Left ventricle myocardium inferior (tissue), 1 donor: ENCODE measurements around the gene KIF22. TPM values are rescaled to one million over a fixed set of nuclear protein-coding genes. Genes with fewer than 3 reads are reported as not detected.

Experiments
- DNase-seq: peaks from one replicate; pipeline ENCODE4 v3.0.0-alpha.2; 2020
- H3K27ac ChIP-seq: fragments of 200-600 bp; replicated peaks from 2 replicates; pipeline ENCODE4 v1.8.0; 2021
- H3K27me3 ChIP-seq: fragments of 200-600 bp; 2 replicates; pipeline ENCODE4 v1.8.0; 2021; ENCODE audit warnings: low read depth
- H3K36me3 ChIP-seq: fragments of 200-600 bp; 2 replicates; pipeline ENCODE4 v1.8.0; 2021
- H3K4me1 ChIP-seq: fragments of 200-600 bp; 2 replicates; pipeline ENCODE4 v1.8.0; 2021
- H3K4me3 ChIP-seq: fragments of 200-600 bp; 2 replicates; pipeline ENCODE4 v1.8.0; 2021; ENCODE audit warnings: mild to moderate bottlenecking, moderate library complexity
- H3K9me3 ChIP-seq: fragments of 200-600 bp; replicated peaks from 2 replicates; pipeline ENCODE4 v1.8.0; 2021
- intact Hi-C: fragments of 100-400 bp; cut with micrococcal nuclease; formaldehyde crosslinking; loops from one replicate; pipeline ENCODE4 v1.11.0; 2022
- total RNA-seq: library from RNA; stranded (reverse); fragmentation: NEBNext Ultra II Directional; extraction: Animal tissue kit (Norgen Biotek cat#: 25700); gene quantifications from one replicate; pipeline ENCODE4 v1.2.1, GENCODE V29; 2021
- TF ChIP-seq, protein P1 (sequence below): fragments of 200-600 bp; IDR thresholded peaks from 2 replicates; pipeline ENCODE4 v1.8.0; 2021; ENCODE audit warnings: antibody characterized with exemption, mild to moderate bottlenecking, borderline replicate concordance
- donor health status: DM: no; HTN: yes; CAD: no; lungs with severe emphysema.

Gene KIF22
- total RNA-seq, 1 donor from 2014 or later: 46.9 TPM

DNA sequence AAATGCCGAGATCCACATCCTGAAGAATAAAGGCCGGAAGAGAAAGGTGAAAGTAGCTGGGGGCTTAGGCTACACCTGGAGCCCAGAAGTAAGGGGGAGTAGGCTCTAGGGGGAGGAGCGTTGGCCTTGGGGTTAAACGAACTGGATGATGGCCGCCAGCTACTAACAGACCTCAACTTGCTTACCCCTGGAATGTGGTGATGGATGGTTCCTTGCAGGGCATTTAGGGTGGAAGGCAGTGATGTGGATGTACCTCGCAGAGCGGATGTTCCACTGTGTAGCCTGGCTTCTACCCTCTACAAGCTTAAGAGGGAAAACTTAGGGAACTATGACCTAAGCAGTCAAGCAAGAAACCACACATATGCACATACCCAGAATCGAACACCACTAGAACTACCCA, 13.5 kb downstream of the KIF22 start:
- H3K27ac ChIP-seq: peak overlapping the region; percentile 100
- H3K9me3 ChIP-seq: no peaks in the 10 kb centered on the region
- intact Hi-C loops: no loop called here
- no peaks in the 10 kb centered on the region for H3K27me3 ChIP-seq
- peaks cover 36% of the 10 kb centered on the region for H3K4me1 ChIP-seq
- no peak for DNase-seq
- H3K36me3 ChIP-seq: peaks cover 29% of the 10 kb centered on the region
- H3K4me3 ChIP-seq: peak overlapping the region; percentile 97
- TF ChIP-seq, protein P1, sequence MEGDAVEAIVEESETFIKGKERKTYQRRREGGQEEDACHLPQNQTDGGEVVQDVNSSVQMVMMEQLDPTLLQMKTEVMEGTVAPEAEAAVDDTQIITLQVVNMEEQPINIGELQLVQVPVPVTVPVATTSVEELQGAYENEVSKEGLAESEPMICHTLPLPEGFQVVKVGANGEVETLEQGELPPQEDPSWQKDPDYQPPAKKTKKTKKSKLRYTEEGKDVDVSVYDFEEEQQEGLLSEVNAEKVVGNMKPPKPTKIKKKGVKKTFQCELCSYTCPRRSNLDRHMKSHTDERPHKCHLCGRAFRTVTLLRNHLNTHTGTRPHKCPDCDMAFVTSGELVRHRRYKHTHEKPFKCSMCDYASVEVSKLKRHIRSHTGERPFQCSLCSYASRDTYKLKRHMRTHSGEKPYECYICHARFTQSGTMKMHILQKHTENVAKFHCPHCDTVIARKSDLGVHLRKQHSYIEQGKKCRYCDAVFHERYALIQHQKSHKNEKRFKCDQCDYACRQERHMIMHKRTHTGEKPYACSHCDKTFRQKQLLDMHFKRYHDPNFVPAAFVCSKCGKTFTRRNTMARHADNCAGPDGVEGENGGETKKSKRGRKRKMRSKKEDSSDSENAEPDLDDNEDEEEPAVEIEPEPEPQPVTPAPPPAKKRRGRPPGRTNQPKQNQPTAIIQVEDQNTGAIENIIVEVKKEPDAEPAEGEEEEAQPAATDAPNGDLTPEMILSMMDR: no peak

DNA sequence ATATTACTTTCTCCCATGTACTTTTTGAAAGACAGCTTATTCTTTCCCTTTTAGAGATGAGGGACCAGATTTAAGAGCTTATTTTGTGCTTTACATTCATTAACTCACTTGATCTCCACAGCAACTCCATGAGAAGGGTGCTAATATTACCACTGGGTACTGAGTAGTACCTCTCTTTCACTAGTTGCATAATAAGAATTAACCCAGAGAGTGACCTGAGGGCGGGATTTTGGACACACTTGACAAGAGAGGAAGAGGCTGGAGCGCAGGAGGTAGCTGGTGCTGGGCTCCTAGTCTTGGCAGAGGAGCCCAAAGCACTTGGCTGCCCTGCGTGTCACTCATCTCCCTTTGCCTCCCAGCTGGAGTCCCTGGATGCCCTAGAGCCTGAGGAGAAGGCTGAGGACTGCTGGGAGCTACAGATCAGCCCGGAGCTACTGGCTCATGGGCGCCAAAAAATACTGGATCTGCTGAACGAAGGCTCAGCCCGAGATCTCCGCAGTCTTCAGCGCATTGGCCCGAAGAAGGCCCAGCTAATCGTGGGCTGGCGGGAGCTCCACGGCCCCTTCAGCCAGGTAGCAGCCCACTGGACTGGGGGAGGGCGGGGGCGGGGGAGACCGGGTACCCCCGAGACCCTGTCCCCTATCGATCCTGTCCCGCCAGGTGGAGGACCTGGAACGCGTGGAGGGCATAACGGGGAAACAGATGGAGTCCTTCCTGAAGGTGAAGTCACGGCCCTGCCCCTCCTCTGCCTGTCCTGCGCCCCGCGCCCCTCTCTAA, 14.1 kb downstream of the KIF22 start:
- H3K9me3 ChIP-seq: no peaks in the 10 kb centered on the region
- peaks cover 42% of the 10 kb centered on the region for H3K4me1 ChIP-seq
- no peaks in the 10 kb centered on the region for H3K27me3 ChIP-seq
- peaks cover 29% of the 10 kb centered on the region for H3K36me3 ChIP-seq
- intact Hi-C loops: no loop called here
- peak overlapping the region; percentile 100 for H3K27ac ChIP-seq
- peak overlapping the region; percentile 97 for H3K4me3 ChIP-seq
- TF ChIP-seq, protein P1: no peak
- DNase-seq: peak; percentile 67

DNA sequence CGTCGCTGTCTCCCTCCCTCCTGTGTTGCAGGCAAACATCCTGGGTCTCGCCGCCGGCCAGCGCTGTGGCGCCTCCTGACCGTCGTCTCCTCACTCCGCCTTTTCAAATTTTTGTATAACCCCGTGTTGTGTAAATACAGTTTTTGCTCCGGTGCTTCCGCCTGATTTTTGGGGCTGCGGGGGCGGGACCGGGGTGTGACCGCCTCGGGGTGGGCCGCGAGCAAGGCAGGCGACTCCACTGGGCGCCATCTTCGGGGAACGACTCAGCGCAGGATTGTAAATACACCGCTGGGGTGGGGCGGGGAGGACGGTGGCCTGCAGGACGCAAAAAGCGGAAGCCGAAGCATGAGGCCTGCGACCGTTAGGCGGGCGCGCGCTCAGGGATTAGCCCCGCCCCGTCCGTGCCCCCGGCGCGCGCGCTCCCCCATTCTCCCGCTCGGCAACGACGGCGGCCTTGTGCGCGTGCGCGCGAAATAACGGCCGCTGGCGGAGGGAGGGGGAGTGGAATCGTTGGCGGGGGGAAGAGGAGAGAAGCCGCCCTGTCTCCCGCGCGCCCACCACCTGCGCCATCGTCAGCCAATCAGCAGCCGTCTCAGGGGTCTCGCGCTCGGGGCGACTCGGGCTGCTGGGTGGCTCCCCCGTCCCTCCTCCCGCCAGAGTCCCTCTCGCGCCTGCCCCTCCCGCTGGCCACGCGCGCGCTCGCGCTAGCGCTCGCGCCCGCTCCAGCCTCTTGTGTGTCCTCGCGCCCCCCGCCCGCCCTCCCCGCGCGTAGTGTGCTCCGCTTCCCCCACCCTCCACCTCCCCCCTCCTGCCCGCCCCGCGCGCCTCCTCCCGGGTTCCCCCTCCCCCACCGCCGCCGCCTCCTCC, 14.9 kb downstream of the KIF22 start:
- no peaks in the 10 kb centered on the region for H3K27me3 ChIP-seq
- DNase-seq: peak; percentile 98
- peaks cover 50% of the 10 kb centered on the region for H3K4me1 ChIP-seq
- H3K4me3 ChIP-seq: peak overlapping the region; percentile 97
- intact Hi-C loops: no loop called here
- H3K36me3 ChIP-seq: peaks cover 29% of the 10 kb centered on the region
- TF ChIP-seq, protein P1: peak; percentile 11
- no peaks in the 10 kb centered on the region for H3K9me3 ChIP-seq
- peak overlapping the region; percentile 100 for H3K27ac ChIP-seq

DNA sequence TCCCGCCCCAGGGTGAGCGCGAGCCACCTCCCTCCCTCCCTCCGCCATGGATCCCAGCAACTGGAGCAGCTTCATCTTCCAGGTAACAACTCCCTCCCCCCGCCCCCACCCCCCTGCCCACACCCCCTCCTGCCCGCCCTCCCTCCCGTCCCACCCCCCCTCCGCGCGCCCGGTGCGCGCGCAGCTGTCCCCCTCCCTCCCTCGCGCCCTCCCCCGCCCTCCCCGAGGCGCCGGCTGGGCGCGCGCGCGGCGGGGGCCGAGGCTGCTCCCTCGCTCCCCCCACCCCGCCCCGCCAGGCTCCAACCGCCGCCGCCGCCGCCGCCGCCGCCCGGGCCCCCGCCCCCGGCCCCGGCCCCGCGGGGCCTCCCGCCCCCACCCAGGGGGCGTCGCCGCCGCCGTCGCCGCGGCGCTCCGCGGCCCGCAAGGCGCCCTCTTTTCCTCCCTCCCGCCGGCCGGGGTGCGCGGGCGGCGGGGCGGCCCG, 15.6 kb downstream of the KIF22 start, which contains the start of gene MAZ:
Gene MAZ (plus strand): TSS at position 431 of the 481 bp plus-strand sequence. CDS start 173 bp downstream, outside the sequence.
- H3K27ac ChIP-seq: peak within 1 kb of the TSS; percentile 100
- peak within 1 kb of the TSS; percentile 97 for H3K4me3 ChIP-seq
- H3K36me3 ChIP-seq: peaks cover 24% of the 10 kb centered on the region
- peaks cover 57% of the 10 kb centered on the region for H3K4me1 ChIP-seq
- no peaks in the 10 kb centered on the region for H3K9me3 ChIP-seq
- intact Hi-C loops: no loop called here
- no peaks in the 10 kb centered on the region for H3K27me3 ChIP-seq
- no peak for DNase-seq
- TF ChIP-seq, protein P1: no peak

DNA sequence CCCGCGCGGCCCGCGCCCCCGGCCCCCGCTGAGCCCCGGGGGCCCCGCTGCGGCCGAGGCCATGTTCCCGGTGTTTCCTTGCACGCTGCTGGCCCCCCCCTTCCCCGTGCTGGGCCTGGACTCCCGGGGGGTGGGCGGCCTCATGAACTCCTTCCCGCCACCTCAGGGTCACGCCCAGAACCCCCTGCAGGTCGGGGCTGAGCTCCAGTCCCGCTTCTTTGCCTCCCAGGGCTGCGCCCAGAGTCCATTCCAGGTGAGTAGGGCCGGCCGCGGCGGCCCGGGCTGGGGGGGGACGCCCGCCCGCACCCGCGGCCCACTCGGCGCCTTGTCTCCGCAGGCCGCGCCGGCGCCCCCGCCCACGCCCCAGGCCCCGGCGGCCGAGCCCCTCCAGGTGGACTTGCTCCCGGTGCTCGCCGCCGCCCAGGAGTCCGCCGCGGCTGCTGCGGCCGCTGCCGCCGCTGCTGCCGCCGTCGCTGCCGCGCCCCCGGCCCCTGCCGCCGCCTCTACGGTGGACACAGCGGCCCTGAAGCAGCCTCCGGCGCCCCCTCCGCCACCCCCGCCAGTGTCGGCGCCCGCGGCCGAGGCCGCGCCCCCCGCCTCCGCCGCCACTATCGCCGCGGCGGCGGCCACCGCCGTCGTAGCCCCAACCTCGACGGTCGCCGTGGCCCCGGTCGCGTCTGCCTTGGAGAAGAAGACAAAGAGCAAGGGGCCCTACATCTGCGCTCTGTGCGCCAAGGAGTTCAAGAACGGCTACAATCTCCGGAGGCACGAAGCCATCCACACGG, 16.3 kb downstream of the KIF22 start:
- peak; percentile 63 for DNase-seq
- Histone ChIP-seq H3K4me1 (peaks cover 63% of the 10 kb centered on the region), H3K36me3 (peaks cover 24% of the 10 kb centered on the region), H3K27ac (peak overlapping the region; percentile 97), H3K9me3 (no peaks in the 10 kb centered on the region), H3K27me3 (no peaks in the 10 kb centered on the region), H3K4me3 (peak overlapping the region; percentile 75)
- TF ChIP-seq, protein P1: no peak
- intact Hi-C loops: no loop called here
